ENCODE results near the gene SORL1-AS1.

The SORL1-AS1 gene

DNA sequence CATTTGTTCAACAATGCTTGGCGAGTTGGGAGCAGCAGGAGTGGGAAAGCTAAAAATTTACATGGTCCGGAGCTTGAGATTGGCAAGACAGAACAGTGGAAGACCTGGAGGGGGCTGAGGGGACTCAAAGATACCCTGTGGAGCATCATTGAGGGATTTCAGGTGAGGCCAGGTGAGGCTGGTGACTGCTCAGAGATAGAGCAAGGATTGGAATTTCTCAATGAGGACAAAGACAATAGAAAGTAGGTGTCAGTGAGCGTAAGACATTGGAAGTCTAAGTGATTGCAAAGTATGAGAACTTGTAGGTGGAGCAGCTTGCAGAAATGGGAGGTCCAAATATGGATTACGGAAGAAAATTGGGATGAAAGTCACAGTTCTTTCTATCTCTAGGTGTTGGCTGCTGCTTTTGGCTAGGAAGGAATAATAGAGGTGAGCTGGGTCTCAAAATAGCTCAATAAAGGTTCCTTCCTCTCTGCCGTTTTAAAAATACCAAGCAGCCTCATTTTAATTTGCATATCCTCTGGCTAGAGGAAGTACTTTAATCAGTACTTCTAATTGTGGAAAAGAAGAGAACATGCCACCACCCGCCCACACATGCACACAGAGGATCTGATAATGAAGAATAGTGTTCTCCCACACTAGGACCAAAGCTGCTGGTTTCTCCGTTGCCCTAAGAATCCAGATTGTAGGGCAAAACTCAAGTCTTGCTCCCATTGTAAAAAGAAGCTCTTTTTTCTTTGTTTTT lies 41.8 kb upstream of the SORL1-AS1 start:
- H3K9me3 ChIP-seq (ENCODE audit: control insufficient read depth, low read depth, low read length), result no peaks in the 10 kb centered on the region
- H4K91ac ChIP-seq (ENCODE audit: insufficient read length, low read depth, low read length), result no peak overlapping the region
- H2AK5ac ChIP-seq (ENCODE audit: insufficient read length, low read length), result no peak overlapping the region
- Mint-ChIP-seq H3K27me3 (ENCODE audit: low read depth) (no peaks in the 10 kb centered on the region), H3K4me3 (peak overlapping the region in 1 of 2 experiments; percentile 1; a peak in 1 of 5 replicates), H3K4me1 (peaks cover 48 to 55% of the 10 kb centered on the region in 2 experiments), H3K9me3 (no peaks in the 10 kb centered on the region), H3K27ac (peak overlapping the region; percentile 10 to 90 (median 40); a peak in 5 of 7 replicates), H3K36me3 (ENCODE audit: insufficient read depth in 1 of 3, low read depth in 3 of 3) (peaks cover 33 to 69% (median 63%) of the 10 kb centered on the region in 3 experiments; a peak in 6 of 7 replicates)
- H3K23me2 ChIP-seq (ENCODE audit: insufficient read length, low read depth, low read length, poor library complexity, severe bottlenecking), result no peaks in the 10 kb centered on the region
- H2BK5ac ChIP-seq (ENCODE audit: insufficient read length, low read length), result no peak overlapping the region
- H3K27me3 ChIP-seq (ENCODE audit: insufficient read depth, low read length), result no peaks in the 10 kb centered on the region
- no peak overlapping the region for H3K56ac ChIP-seq (ENCODE audit: insufficient read length, low read depth, low read length)
- peaks cover 11% of the 10 kb centered on the region; the same call in 1 of the 2 replicates for H3K4me1 ChIP-seq (ENCODE audit: insufficient read depth, low read length)
- DNase-seq, result no peak
- WGBS (ENCODE audit: extremely low coverage, insufficient read length, low lambda C conversion rate), result no CpG with 5 or more reads among the region's 7 CpGs
- no peak overlapping the region for H2BK20ac ChIP-seq (ENCODE audit: low read depth, low read length, poor library complexity, severe bottlenecking)
- TF ChIP-seq CTCF (conservative IDR thresholded peaks at IDR 0.05), result no peak
- no peak overlapping the region for H3K9ac ChIP-seq (ENCODE audit: extremely low read depth, insufficient read length, low read length)
- no peak overlapping the region for H2AFZ ChIP-seq (ENCODE audit: low read length)
- H2BK12ac ChIP-seq (ENCODE audit: insufficient read length, low read depth, low read length), result no peak overlapping the region
- no peak overlapping the region for H2BK120ac ChIP-seq (ENCODE audit: low read depth, low read length, poor library complexity, severe bottlenecking)
- H4K20me1 ChIP-seq (ENCODE audit: control insufficient read depth, insufficient read depth, insufficient read length), result no peaks in the 10 kb centered on the region
- H3K4me2 ChIP-seq (ENCODE audit: insufficient read depth, insufficient read length, low read length), result no peak overlapping the region
- no peak overlapping the region for H3K14ac ChIP-seq (ENCODE audit: insufficient read depth, low read length)
- no peak overlapping the region for H3K27ac ChIP-seq (ENCODE audit: insufficient read length, low read depth, low read length)
- H2BK15ac ChIP-seq (ENCODE audit: low read depth, low read length), result no peak overlapping the region
- H3K18ac ChIP-seq (ENCODE audit: insufficient read length, low read depth, low read length), result no peak overlapping the region
- H3K79me1 ChIP-seq (ENCODE audit: insufficient read depth, low read depth, low read length, poor library complexity, severe bottlenecking), result no peaks in the 10 kb centered on the region
- H4K5ac ChIP-seq (ENCODE audit: insufficient read length, low read depth, low read length), result no peak overlapping the region
- H3K4ac ChIP-seq (ENCODE audit: low read depth, low read length), result no peak overlapping the region
- H4K8ac ChIP-seq (replicated peaks; ENCODE audit: insufficient read length, low read depth, low read length), result no peak overlapping the region
- H3T11ph ChIP-seq (ENCODE audit: low read length), result no peak overlapping the region
- no peaks in the 10 kb centered on the region for H3K79me2 ChIP-seq (ENCODE audit: insufficient read depth, low read length)
- no peak overlapping the region for H3K23ac ChIP-seq (ENCODE audit: insufficient read length, low read depth, low read length)
